Fibroblast of peridontal ligament (primary cell): Measurements from ENCODE around the gene OR4K15.
"Not testable (repeated sequence)": the region's sequence is repeated elsewhere in the genome, so short reads cannot be mapped to it uniquely, and the experiment has no call there.

Experiments used
- DNase-seq: peaks from one replicate; pipeline ENCODE4 v3.0.0-alpha.2; 2010; ENCODE audit errors: extremely low read depth

OR4K15 gene

GRCh38 chr14:19975291-19975690 lies at the start of gene OR4K15:
Gene OR4K15, plus strand, starts transcription at chr14:19975591. Its CDS starts 0 bp downstream, at chr14:19975591.
- no peak for DNase-seq

GRCh38 chr14:19930617-19931016 lies 44.8 kb upstream of the OR4K15 start, which contains the start of gene OR4K1:
Gene OR4K1, plus strand, starts transcription at chr14:19930917. Its CDS starts 4,750 bp downstream, at chr14:19935667.
- DNase-seq: no peak

DNA sequence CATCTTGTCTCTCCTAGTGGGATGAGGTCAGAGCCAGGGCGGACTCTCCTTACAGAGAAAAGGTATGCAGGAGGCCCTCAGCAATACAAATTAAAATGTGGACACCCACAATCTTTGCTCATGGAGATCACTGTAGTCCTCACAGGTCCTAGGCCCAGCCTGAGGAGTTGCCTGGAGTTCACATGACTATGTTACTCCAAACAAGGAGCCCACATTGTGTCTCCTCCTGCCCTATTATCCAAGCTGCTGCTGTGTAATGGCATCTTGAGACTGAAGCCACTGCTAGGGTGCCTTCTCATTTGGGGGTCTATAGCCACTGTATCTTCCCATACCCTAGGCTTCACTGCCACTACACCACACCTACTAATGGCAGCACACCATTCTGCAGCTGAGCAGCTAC lies 33.7 kb upstream of the OR4K15 start:
- no peak for DNase-seq

GRCh38 chr14:19947413-19948090 lies 27.8 kb upstream of the OR4K15 start:
- DNase-seq: no peak

GRCh38 chr14:19949218-19949617 lies 26.2 kb upstream of the OR4K15 start:
- no peak for DNase-seq

GRCh38 chr14:19969735-19970134 lies 5.7 kb upstream of the OR4K15 start:
- not testable (repeated sequence) for DNase-seq

DNA sequence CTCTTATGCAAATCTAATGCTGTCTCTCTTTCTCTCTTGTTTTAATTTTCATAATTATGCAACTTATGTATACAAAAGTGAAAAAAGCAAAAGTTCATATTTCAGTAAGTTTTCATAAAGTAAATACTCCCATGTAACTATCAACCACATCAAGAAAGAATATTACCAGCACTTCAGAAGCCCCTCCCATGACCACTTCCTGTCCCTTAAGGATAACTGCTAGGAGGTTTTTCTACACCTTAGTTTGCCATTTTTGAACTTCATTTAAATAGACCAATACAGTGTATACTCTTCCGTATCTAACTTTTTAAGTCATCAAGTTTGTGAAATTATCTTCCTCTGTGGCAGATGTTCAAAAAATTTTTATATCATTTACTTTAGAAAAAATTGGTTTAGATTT lies 547 bp upstream of the OR4K15 start:
- DNase-seq: no peak

DNA sequence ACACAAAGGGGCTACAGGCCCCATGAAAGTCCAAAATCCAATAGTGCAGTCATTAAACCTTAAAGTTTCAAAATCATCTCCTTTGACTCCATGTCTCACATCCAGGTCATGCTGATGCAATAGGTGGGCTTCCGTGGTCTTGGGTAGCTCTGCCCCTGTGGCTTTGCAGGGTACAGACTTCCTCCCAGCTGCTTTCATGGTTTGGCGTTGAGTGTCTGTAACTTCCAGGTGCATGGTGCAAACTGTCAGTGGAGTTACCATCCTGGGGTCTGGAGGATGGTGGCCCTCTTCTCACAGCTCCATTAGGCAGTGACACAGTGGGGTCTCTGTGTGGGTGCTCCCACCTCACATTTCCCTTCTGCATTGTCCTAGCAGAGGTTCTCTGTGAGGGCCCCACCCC lies 18.0 kb downstream of the OR4K15 start:
- no peak for DNase-seq

GRCh38 chr14:20001863-20002262 lies 26.5 kb downstream of the OR4K15 start, which contains the start of gene OR4Q2:
Gene OR4Q2, plus strand, starts transcription at chr14:20002163.
- DNase-seq: no peak

GRCh38 chr14:20002319-20002718 lies 26.9 kb downstream of the OR4K15 start:
- no peak for DNase-seq

GRCh38 chr14:20008156-20008555 lies 32.8 kb downstream of the OR4K15 start:
- no peak for DNase-seq

DNA sequence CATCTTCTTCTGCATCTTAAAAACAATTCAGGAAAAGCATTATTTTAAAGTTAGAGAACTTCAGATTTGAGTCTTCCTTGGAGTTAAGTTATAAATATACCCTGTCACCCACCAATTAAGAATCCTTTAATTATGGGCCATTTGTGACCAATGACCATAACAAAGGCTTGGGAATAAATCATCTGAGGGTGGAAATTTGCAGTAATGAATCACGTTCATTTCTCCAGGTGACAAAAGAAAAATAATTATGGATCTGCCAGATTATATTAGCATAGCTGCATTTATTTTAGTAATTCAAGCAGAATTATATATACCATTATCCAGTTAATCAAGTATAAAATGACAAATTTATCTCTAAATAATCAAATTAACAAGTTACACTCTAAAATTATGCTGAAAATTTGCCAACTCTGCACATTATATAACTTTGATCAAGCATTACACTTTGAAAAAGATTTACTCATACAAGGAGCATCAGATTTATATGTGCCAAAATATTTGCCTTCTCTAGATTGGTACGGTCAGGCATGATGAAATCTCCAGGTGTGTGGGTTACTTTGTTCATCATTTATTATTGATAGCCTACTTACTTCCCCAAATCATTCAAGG lies 44.0 kb downstream of the OR4K15 start, which contains the start of gene OR4K14:
OR4K14 (minus strand) TSS at position 51 of the 609 bp plus-strand sequence. CDS start 4,114 bp downstream, outside the sequence.
- DNase-seq: no peak
